ENCODE data around the gene CST2. TPM values are rescaled to one million over a fixed set of nuclear protein-coding genes. Genes with fewer than 3 reads are reported as not detected.

The CST2 gene
- 0.27 to 0.85 TPM (median 0.43 TPM) in 5 replicates for total RNA-seq (2022; extraction: Qiagen RNA extraction)

GRCh38 chr20:23826541-23827021, at the start of gene CST2:
CST2 (minus strand) TSS chr20:23826729; CDS start chr20:23826660, 69 bp downstream.

Other genes with a start within 250 kb of the CST2 start
- not detected in 5 replicates for gene CST9, start 220.8 kb downstream of the CST2 start, total RNA-seq (2022; extraction: Qiagen RNA extraction)
- 263 to 436 TPM (median 419 TPM) in 5 replicates for gene CST3, start 188.8 kb downstream of the CST2 start, total RNA-seq (2022; extraction: Qiagen RNA extraction)
- not detected in 5 replicates for gene CST4, start 137.7 kb downstream of the CST2 start, total RNA-seq (2022; extraction: Qiagen RNA extraction)
- 0.67 to 0.86 TPM (median 0.84 TPM) in 5 replicates for gene CST1, start 75.8 kb downstream of the CST2 start, total RNA-seq (2022; extraction: Qiagen RNA extraction)
- not detected in 5 replicates for gene CST5, start 53.0 kb upstream of the CST2 start, total RNA-seq (2022; extraction: Qiagen RNA extraction)
- not detected in 5 replicates for gene GGTLC1, start 162.1 kb upstream of the CST2 start, total RNA-seq (2022; extraction: Qiagen RNA extraction)